Spleen (tissue), 11 donors: ENCODE measurements around the gene RBFOX1. TPM values are rescaled to one million over a fixed set of nuclear protein-coding genes. Genes with fewer than 3 reads are reported as not detected.

ENCODE experiments used
- DNase-seq: peaks from one replicate; pipeline ENCODE4 v3.0.0-alpha.2; 2020
- H3K27ac ChIP-seq, 8 donors: fragments of 200-600 bp; sonication (generic) in 7 of 8; 1 replicate in 4 of 8; 2 replicates in 4 of 8; pipeline versions ENCODE4 v1.5.0 to v1.8.0; 2016 to 2021; ENCODE audit warnings: inconsistent platforms in 4 of 8, mild to moderate bottlenecking in 4 of 8, moderate library complexity in 1 of 8
- H3K27me3 ChIP-seq, 7 donors: fragments of 200-600 bp; sonication (generic) in 6 of 7; replicated peaks in 1 of 7; 1 replicate in 4 of 7; 2 replicates in 3 of 7; pipeline versions ENCODE4 v1.5.0 to v1.8.0; 2016 to 2021; ENCODE audit warnings: inconsistent platforms in 3 of 7, mild to moderate bottlenecking in 1 of 7
- H3K36me3 ChIP-seq, 6 donors: fragments of 200-600 bp; sonication (generic) in 5 of 6; 1 replicate in 4 of 6; 2 replicates in 2 of 6; pipeline versions ENCODE4 v1.5.0 to v1.8.0; 2016 to 2021; ENCODE audit warnings: inconsistent platforms in 2 of 6
- H3K4me1 ChIP-seq, 6 donors: fragments of 200-600 bp; sonication (generic) in 5 of 6; 1 replicate in 3 of 6; 2 replicates in 3 of 6; pipeline versions ENCODE4 v1.5.0 to v1.8.0; 2016 to 2021; ENCODE audit warnings: inconsistent platforms in 3 of 6
- H3K4me3 ChIP-seq, 8 donors: fragments of 200-600 bp; sonication (generic) in 7 of 8; 1 replicate in 4 of 8; 2 replicates in 4 of 8; pipeline versions ENCODE4 v1.5.0 to v1.8.0; 2016 to 2021; ENCODE audit warnings: inconsistent platforms in 4 of 8, mild to moderate bottlenecking in 4 of 8, moderate library complexity in 2 of 8
- H3K9me3 ChIP-seq, 8 donors: fragments of 200-600 bp; sonication (generic) in 7 of 8; 1 replicate in 4 of 8; 2 replicates in 4 of 8; pipeline versions ENCODE4 v1.5.0 to v1.8.0; 2016 to 2021; ENCODE audit warnings: inconsistent platforms in 4 of 8
- POLR2A ChIP-seq, 3 donors: fragments of 450-650 bp; IDR thresholded peaks; one replicate each; pipeline ENCODE4 v1.5.1; 2017; ENCODE audit warnings: antibody characterized with exemption in 3 of 3, mild to moderate bottlenecking in 1 of 3
- POLR2AphosphoS5 ChIP-seq, 3 donors: sonication (generic); formaldehyde crosslinking; IDR thresholded peaks; one replicate each; pipeline ENCODE4 v1.5.1; 2017; ENCODE audit warnings: antibody characterized with exemption in 3 of 3
- WGBS, 5 donors: extraction: QIAGEN DNeasy Blood & Tissue Kit in 3 of 5; methylation state at CpG; one replicate each; pipeline versions ENCODE4 v1.1.5 to v1.1.7; 2013 to 2018; 5-methylcytosine and 5-hydroxymethylcytosine counted together
- intact Hi-C: fragments of 100-400 bp; cut with DNase I; formaldehyde crosslinking; loops from one replicate; pipeline ENCODE4 v1.15.0; 2023; ENCODE audit warnings: low total_unique reads
- polyA plus RNA-seq, 3 donors: library from polyadenylated mRNA; stranded (reverse); fragments of 200-250 nt; gene quantifications; one replicate each; pipeline ENCODE4 v1.2.1, GENCODE V29; 2013
- total RNA-seq, 7 donors: library from RNA; depleted of rRNA in 3 of 7; stranded (reverse); fragments of >200 nt in 3 of 7; fragmentation: NEBNext Ultra II Directional in 4 of 7; extraction: Animal tissue kit (Norgen Biotek cat#: 25700) in 4 of 7; gene quantifications; one replicate each; pipeline versions ENCODE4 v1.1.0 to v1.2.1, GENCODE V29; 2016 to 2021
- TF ChIP-seq, protein P1 (sequence below), 11 experiments: fragments of 200-600 bp in 7 of 11; fragments of 450-650 bp in 4 of 11; sonication (generic) in 4 of 11; IDR thresholded peaks in 8 of 11; conservative IDR thresholded peaks in 3 of 11; 1 replicate in 7 of 11; 2 replicates in 4 of 11; pipeline versions ENCODE4 v1.4.0 to v1.8.0; 2016 to 2021; ENCODE audit warnings: antibody characterized with exemption in 11 of 11, inconsistent platforms in 4 of 11, mild to moderate bottlenecking in 1 of 11
- donor health status: healthy with polysubstance abuse.
- donor health status: DM: no; HTN: no; CAD: no; lungs with moderate emphysema.
- donor health status: DM: no; HTN: no; CAD: no.
- donor health status: Bipolar disorder and iron deficiency.
- donor health status: healthy.
- donor health status: DM: no; HTN: no; CAD: no.
- donor health status: DM: yes; HTN: yes; CAD: no.

Gene RBFOX1
- total and polyA plus RNA-seq, 10 donors: 0.07 to 0.13 TPM; not detected in 8

DNA sequence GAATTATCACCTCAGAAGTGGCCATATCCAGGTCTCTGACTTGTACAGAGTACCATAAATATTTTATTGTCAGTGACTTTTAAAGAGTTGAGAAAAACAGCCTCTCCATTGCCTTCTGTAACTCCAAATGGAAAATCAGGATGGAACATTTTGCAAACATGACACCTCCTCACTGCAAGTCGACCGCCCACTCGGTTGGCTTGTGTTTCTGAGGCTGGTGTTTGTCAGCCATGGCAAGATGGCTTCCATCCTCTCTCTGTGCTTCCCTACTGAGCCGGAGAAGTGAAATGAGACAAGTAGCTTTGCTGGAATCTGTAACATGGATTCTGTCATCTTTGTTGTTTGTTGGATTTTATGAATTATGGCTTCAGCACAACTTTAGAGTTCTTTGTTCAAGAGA lies 172.8 kb downstream of the RBFOX1 start:
- intact Hi-C loops: no loop called here

DNA sequence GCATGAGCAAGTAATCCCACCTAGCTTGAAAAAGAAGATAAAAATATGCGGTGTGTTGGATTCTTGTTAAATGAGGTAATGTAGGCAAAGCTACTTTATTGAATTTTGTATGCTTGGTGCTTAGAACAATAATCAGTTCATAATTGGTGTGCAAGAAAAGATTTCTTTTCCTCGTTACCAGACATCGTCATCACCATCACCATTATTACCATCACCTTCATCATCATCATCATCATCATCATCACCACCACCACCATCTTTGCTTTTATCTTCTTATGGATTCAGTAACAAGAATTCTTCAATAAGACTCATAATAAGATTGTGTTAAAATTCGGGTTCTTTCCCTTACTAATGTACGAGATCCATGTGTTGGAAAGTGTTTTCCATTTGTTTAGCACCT lies 173.7 kb downstream of the RBFOX1 start:
- Histone ChIP-seq H3K27me3 (no peaks in the 10 kb centered on the region), H3K4me3 (no peak overlapping the region), H3K36me3 (no peaks in the 10 kb centered on the region), H3K27ac (no peak overlapping the region), H3K4me1 (no peaks in the 10 kb centered on the region), H3K9me3 (peaks cover 0 to 29% (median 5%) of the 10 kb centered on the region in 8 donors)
- 78 to 85% (median 83%) methylated on average over 5 of the region's 5 CpGs for WGBS, 5 donors
- no peak for DNase-seq
- intact Hi-C loops: no loop called here
- TF ChIP-seq POLR2AphosphoS5 (IDR thresholded peaks at IDR 0.05): no peak
- TF ChIP-seq, protein P1, sequence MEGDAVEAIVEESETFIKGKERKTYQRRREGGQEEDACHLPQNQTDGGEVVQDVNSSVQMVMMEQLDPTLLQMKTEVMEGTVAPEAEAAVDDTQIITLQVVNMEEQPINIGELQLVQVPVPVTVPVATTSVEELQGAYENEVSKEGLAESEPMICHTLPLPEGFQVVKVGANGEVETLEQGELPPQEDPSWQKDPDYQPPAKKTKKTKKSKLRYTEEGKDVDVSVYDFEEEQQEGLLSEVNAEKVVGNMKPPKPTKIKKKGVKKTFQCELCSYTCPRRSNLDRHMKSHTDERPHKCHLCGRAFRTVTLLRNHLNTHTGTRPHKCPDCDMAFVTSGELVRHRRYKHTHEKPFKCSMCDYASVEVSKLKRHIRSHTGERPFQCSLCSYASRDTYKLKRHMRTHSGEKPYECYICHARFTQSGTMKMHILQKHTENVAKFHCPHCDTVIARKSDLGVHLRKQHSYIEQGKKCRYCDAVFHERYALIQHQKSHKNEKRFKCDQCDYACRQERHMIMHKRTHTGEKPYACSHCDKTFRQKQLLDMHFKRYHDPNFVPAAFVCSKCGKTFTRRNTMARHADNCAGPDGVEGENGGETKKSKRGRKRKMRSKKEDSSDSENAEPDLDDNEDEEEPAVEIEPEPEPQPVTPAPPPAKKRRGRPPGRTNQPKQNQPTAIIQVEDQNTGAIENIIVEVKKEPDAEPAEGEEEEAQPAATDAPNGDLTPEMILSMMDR (IDR thresholded peaks at IDR 0.05 in 8 of 11, conservative IDR thresholded peaks at IDR 0.05 in 3 of 11): no peak
- no peak for TF ChIP-seq POLR2A (IDR thresholded peaks at IDR 0.05)

More for the DNA sequence above, 172.8 kb downstream of the RBFOX1 start:
- Histone ChIP-seq H3K9me3 (peaks cover 0 to 21% (median 2%) of the 10 kb centered on the region in 8 donors), H3K36me3 (no peaks in the 10 kb centered on the region), H3K27ac (no peak overlapping the region), H3K4me1 (no peaks in the 10 kb centered on the region), H3K27me3 (no peaks in the 10 kb centered on the region), H3K4me3 (no peak overlapping the region)
- TF ChIP-seq, protein P1 (IDR thresholded peaks at IDR 0.05 in 8 of 11, conservative IDR thresholded peaks at IDR 0.05 in 3 of 11): no peak
- TF ChIP-seq POLR2AphosphoS5 (IDR thresholded peaks at IDR 0.05): no peak
- no peak for TF ChIP-seq POLR2A (IDR thresholded peaks at IDR 0.05)
- DNase-seq: no peak
- 83 to 90% (median 86%) methylated on average over 4 of the region's 4 CpGs for WGBS, 5 donors

DNA sequence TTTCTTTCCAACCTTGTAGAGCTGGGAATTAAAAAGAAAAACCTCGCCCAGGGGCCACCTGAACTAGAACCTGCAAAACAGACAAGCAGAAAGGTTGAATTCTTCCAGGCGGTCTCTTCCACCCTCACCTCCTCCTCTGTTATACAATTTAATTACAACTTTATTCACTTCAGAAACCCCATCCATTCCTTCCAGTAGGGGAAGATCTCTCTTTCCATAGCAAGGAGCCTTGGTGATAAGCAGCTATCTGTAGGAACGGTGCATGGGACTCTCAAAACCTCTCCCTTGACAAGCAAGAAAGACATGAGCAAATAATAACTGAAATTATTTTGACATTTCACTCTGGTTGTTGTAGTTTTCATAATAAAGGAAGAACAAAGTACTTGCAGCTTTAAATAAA lies 176.0 kb downstream of the RBFOX1 start:
- TF ChIP-seq, protein P1 (IDR thresholded peaks at IDR 0.05 in 8 of 11, conservative IDR thresholded peaks at IDR 0.05 in 3 of 11): no peak
- TF ChIP-seq POLR2AphosphoS5 (IDR thresholded peaks at IDR 0.05) (no peak), POLR2A (IDR thresholded peaks at IDR 0.05) (no peak)
- 72 to 88% (median 75%) methylated on average over 3 of the region's 3 CpGs for whole genome bisulfite sequencing, 5 donors
- no peaks in the 10 kb centered on the region for H3K27me3 ChIP-seq
- no peak for DNase-seq
- intact Hi-C loops: no loop called here
- H3K9me3 ChIP-seq: peaks cover 0 to 36% (median 9%) of the 10 kb centered on the region in 8 donors
- no peaks in the 10 kb centered on the region for H3K36me3 ChIP-seq
- no peak overlapping the region for H3K27ac ChIP-seq
- no peak overlapping the region for H3K4me3 ChIP-seq
- no peaks in the 10 kb centered on the region for H3K4me1 ChIP-seq

DNA sequence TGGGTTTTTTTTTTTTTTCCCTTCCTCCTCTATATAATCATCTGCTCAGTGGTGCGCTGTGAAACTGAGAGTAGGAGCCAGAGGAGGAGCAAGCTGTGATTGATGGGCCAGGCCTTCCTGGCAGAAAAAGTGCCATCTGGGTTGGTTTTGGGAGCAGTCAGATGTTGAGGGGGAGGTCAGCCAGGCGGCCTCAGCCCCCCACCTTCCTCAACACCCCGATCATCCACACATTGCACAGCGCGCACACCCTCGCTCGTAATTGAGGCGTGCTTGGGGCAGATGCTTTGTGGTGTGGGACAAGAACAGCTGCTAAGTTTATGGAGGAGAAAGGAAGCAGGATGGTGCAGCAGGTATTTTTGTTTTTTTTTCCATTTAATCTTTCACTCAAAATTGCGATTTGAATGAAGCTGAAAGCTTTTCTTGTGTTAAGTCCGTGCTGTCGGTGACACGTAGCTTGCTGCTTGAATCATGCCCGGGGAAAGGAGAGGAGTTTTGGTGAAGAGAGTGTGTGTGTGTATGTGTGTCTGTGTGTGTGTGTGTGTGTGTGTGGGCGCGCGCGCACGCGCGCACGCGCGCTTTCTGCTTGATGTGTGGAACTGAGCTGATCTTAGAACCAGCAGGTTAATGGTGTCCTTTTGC lies 177.4 kb downstream of the RBFOX1 start:
- TF ChIP-seq POLR2A (IDR thresholded peaks at IDR 0.05): no peak
- DNase-seq: no peak
- Histone ChIP-seq H3K27ac (no peak overlapping the region), H3K27me3 (no peaks in the 10 kb centered on the region), H3K9me3 (peaks cover 0 to 40% (median 11%) of the 10 kb centered on the region in 8 donors), H3K36me3 (no peaks in the 10 kb centered on the region), H3K4me3 (no peak overlapping the region), H3K4me1 (no peaks in the 10 kb centered on the region)
- intact Hi-C loops: no loop called here
- WGBS, 5 donors: 67 to 80% (median 74%) methylated on average over 23 of the region's 23 CpGs
